ENCODE results near the gene TIGIT. TPM values are rescaled to one million over a fixed set of nuclear protein-coding genes. Genes with fewer than 3 reads are reported as not detected.

The TIGIT gene
- total and polyA plus RNA-seq, 2 of the 13 experiments (the other 11 are each of a cell fraction or from before 2014, with no cell fraction given), result not detected

DNA sequence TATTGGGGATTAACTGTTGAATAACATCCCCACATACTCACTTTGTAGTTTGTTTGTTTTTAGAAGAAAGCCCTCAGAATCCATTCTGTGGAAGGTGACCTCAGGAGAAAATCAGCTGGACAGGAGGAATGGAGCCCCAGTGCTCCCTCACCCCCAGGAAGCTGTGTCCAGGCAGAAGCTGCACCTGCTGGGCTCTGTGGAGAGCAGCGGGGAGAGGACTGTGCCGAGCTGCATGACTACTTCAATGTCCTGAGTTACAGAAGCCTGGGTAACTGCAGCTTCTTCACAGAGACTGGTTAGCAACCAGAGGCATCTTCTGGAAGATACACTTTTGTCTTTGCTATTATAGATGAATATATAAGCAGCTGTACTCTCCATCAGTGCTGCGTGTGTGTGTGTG, 14.0 kb downstream of the TIGIT start:
- POLR2A ChIA-PET, result no interaction called here
- Histone ChIP-seq H3K79me2 (ENCODE audit: insufficient read depth, low read length) (no peaks in the 10 kb centered on the region), H3K4me2 (ENCODE audit: low read depth, low read length) (no peak overlapping the region), H4K20me1 (ENCODE audit: insufficient read depth, low read length) (no peaks in the 10 kb centered on the region), H3K9ac (ENCODE audit: insufficient read depth, low read depth, low read length) (no peak overlapping the region), H3K27ac (ENCODE audit: extremely low read length, insufficient read depth, low read length) (no peak overlapping the region), H2AFZ (ENCODE audit: low read length) (no peak overlapping the region), H3K4me3 (replicated peaks in 1 of 3; ENCODE audit: insufficient read depth in 1 of 3, low read depth in 2 of 3, low read length in 3 of 3) (no peak overlapping the region), H3K36me3 (replicated peaks in 1 of 2; ENCODE audit: control insufficient read depth in 1 of 2, insufficient read depth in 2 of 2, low read length in 2 of 2) (no peaks in the 10 kb centered on the region), H3K4me1 (ENCODE audit: insufficient read depth, low read length) (no peaks in the 10 kb centered on the region), H3K9me3 (ENCODE audit: low read length) (no peaks in the 10 kb centered on the region), H3K27me3 (ENCODE audit: control insufficient read depth in 1 of 2, insufficient read depth in 2 of 2, low read length in 2 of 2) (no peaks in the 10 kb centered on the region)
- CTCF ChIA-PET (ENCODE audit: low intra/inter-chr PET ratio, low total read pairs), result no interaction called here
- WGBS (ENCODE audit: low lambda C conversion rate), result 63% methylated on average over 1 of the region's 3 CpGs
- ATAC-seq (peak; percentile 53; the same call in 2 of the 3 replicates), DNase-seq (ENCODE audit: low spot score) (no peak), FAIRE-seq (no peak)
- intact Hi-C loops (cut with micrococcal nuclease; ENCODE audit: unreplicated experiment), result no loop called here
- in situ Hi-C loops (cut with HindIII; ENCODE audit: extremely low pct_ligation_motif_present, low pct_unique_long_range_greater_than_20kb), result no loop called here
- no TSS peak for BruUV-seq (replicated peaks)
- TF ChIP-seq NPAS2 (CRISPR knock-in tag; IDR thresholded peaks at IDR 0.05; ENCODE audit: borderline replicate concordance), result no peak
- TF ChIP-seq ZNF704 (CRISPR knock-in tag; IDR thresholded peaks at IDR 0.05; ENCODE audit: borderline replicate concordance), result no peak
- no peak for TF ChIP-seq NR2F1 (CRISPR knock-in tag; IDR thresholded peaks at IDR 0.05)
- TF ChIP-seq, protein P1, sequence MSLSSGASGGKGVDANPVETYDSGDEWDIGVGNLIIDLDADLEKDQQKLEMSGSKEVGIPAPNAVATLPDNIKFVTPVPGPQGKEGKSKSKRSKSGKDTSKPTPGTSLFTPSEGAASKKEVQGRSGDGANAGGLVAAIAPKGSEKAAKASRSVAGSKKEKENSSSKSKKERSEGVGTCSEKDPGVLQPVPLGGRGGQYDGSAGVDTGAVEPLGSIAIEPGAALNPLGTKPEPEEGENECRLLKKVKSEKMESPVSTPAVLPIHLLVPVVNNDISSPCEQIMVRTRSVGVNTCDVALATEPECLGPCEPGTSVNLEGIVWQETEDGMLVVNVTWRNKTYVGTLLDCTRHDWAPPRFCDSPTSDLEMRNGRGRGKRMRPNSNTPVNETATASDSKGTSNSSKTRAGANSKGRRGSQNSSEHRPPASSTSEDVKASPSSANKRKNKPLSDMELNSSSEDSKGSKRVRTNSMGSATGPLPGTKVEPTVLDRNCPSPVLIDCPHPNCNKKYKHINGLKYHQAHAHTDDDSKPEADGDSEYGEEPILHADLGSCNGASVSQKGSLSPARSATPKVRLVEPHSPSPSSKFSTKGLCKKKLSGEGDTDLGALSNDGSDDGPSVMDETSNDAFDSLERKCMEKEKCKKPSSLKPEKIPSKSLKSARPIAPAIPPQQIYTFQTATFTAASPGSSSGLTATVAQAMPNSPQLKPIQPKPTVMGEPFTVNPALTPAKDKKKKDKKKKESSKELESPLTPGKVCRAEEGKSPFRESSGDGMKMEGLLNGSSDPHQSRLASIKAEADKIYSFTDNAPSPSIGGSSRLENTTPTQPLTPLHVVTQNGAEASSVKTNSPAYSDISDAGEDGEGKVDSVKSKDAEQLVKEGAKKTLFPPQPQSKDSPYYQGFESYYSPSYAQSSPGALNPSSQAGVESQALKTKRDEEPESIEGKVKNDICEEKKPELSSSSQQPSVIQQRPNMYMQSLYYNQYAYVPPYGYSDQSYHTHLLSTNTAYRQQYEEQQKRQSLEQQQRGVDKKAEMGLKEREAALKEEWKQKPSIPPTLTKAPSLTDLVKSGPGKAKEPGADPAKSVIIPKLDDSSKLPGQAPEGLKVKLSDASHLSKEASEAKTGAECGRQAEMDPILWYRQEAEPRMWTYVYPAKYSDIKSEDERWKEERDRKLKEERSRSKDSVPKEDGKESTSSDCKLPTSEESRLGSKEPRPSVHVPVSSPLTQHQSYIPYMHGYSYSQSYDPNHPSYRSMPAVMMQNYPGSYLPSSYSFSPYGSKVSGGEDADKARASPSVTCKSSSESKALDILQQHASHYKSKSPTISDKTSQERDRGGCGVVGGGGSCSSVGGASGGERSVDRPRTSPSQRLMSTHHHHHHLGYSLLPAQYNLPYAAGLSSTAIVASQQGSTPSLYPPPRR (CRISPR knock-in tag; IDR thresholded peaks at IDR 0.05; ENCODE audit: borderline replicate concordance), result no peak
- TF ChIP-seq POLR2AphosphoS5 (IDR thresholded peaks at IDR 0.05; ENCODE audit: low read depth, low read length), result no peak
- no peak for TF ChIP-seq MBNL3 (CRISPR knock-in tag; conservative IDR thresholded peaks at IDR 0.05)
- TF ChIP-seq, protein P2, sequence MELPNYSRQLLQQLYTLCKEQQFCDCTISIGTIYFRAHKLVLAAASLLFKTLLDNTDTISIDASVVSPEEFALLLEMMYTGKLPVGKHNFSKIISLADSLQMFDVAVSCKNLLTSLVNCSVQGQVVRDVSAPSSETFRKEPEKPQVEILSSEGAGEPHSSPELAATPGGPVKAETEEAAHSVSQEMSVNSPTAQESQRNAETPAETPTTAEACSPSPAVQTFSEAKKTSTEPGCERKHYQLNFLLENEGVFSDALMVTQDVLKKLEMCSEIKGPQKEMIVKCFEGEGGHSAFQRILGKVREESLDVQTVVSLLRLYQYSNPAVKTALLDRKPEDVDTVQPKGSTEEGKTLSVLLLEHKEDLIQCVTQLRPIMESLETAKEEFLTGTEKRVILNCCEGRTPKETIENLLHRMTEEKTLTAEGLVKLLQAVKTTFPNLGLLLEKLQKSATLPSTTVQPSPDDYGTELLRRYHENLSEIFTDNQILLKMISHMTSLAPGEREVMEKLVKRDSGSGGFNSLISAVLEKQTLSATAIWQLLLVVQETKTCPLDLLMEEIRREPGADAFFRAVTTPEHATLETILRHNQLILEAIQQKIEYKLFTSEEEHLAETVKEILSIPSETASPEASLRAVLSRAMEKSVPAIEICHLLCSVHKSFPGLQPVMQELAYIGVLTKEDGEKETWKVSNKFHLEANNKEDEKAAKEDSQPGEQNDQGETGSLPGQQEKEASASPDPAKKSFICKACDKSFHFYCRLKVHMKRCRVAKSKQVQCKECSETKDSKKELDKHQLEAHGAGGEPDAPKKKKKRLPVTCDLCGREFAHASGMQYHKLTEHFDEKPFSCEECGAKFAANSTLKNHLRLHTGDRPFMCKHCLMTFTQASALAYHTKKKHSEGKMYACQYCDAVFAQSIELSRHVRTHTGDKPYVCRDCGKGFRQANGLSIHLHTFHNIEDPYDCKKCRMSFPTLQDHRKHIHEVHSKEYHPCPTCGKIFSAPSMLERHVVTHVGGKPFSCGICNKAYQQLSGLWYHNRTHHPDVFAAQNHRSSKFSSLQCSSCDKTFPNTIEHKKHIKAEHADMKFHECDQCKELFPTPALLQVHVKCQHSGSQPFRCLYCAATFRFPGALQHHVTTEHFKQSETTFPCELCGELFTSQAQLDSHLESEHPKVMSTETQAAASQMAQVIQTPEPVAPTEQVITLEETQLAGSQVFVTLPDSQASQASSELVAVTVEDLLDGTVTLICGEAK (IDR thresholded peaks at IDR 0.05), result no peak
- TF ChIP-seq, protein P2 (CRISPR knock-in tag; IDR thresholded peaks at IDR 0.05), result no peak

Measured in HepG2 (cell line).